B cell (primary cell): ENCODE measurements around the gene ATF7IP2. TPM values are rescaled to one million over a fixed set of nuclear protein-coding genes. Genes with fewer than 3 reads are reported as not detected.

Experiments
- ATAC-seq: fragments of 200-7000 bp; cut with Tn5 transposase; one replicate; pipeline ENCODE4 v1.10.0; 2021; ENCODE audit warnings: low read depth, mild to moderate bottlenecking, moderate number of reproducible peaks, moderate library complexity
- CTCF ChIA-PET: fragments of 350-600 bp; sonication (Branson Sonifier 250); formaldehyde crosslinking; loops from one replicate; lab custom pipeline; 2021; ENCODE audit warnings: antibody characterized with exemption, inconsistent platforms; lab: Charles Lee
- POLR2A ChIA-PET: fragments of 350-600 bp; sonication (Branson Sonifier 250); formaldehyde crosslinking; loops from one replicate; lab custom pipeline; 2021; ENCODE audit warnings: antibody characterized with exemption; lab: Charles Lee
- DNase-seq: peaks from one replicate; pipeline ENCODE4 v3.0.0; 2013
- H2AFZ ChIP-seq: 2 replicates; pipeline ENCODE4 v1.6.1; 2012; ENCODE audit warnings: mild to moderate bottlenecking, low read depth, low read length; ENCODE audit not compliant: insufficient read depth, poor library complexity, severe bottlenecking
- H3K27ac ChIP-seq, 2 donors: 1 replicate in 1 of 2; 2 replicates in 1 of 2; pipeline ENCODE4 v1.5.1; 2012 to 2013; ENCODE audit warnings: low read length in 2 of 2, mild to moderate bottlenecking in 2 of 2, moderate library complexity in 1 of 2
- H3K27me3 ChIP-seq, 4 experiments: fragments of 200-600 bp in 1 of 4; sonication (generic) in 1 of 4; replicated peaks in 1 of 4; 1 replicate in 2 of 4; 2 replicates in 2 of 4; pipeline versions ENCODE4 v1.6.1 to v1.7.0; 2013 to 2016; ENCODE audit warnings: low read length in 3 of 4, mild to moderate bottlenecking in 2 of 4, mixed read lengths in 1 of 4, moderate library complexity in 1 of 4; ENCODE audit not compliant: insufficient read depth in 4 of 4, control insufficient read depth in 3 of 4; ENCODE audit errors: control extremely low read depth in 1 of 4
- H3K36me3 ChIP-seq, 2 experiments: replicated peaks in 1 of 2; 1 replicate in 1 of 2; 2 replicates in 1 of 2; pipeline versions ENCODE4 v1.6.1 to v1.7.1; 2013; ENCODE audit warnings: low read length in 1 of 2; ENCODE audit not compliant: insufficient read depth in 2 of 2, control insufficient read depth in 1 of 2; ENCODE audit errors: control extremely low read depth in 1 of 2, extremely low read depth in 1 of 2
- H3K4me1 ChIP-seq, 2 donors: fragments of 200-600 bp in 1 of 2; sonication (generic) in 1 of 2; 1 replicate in 1 of 2; 2 replicates in 1 of 2; pipeline versions ENCODE4 v1.5.1 to v1.6.1; 2013 to 2017; ENCODE audit warnings: low read length in 2 of 2; ENCODE audit not compliant: control insufficient read depth in 2 of 2, insufficient read depth in 2 of 2
- H3K4me2 ChIP-seq: replicated peaks from 2 replicates; pipeline ENCODE3; 2012; ENCODE audit warnings: mild to moderate bottlenecking, low read depth, low read length; ENCODE audit not compliant: poor library complexity, severe bottlenecking
- H3K4me3 ChIP-seq, 5 experiments: fragments of 200-600 bp in 1 of 5; sonication (generic) in 1 of 5; 1 replicate in 3 of 5; 2 replicates in 2 of 5; pipeline versions ENCODE4 v1.5.1 to v1.7.0; 2011 to 2016; ENCODE audit warnings: low read length in 4 of 5, mild to moderate bottlenecking in 4 of 5, low read depth in 2 of 5, control low read depth in 1 of 5, moderate library complexity in 1 of 5; ENCODE audit not compliant: insufficient read depth in 1 of 5; ENCODE audit errors: control extremely low read depth in 1 of 5, extremely low read depth in 1 of 5
- H3K79me2 ChIP-seq: fragments of 200-600 bp; sonication (generic); one replicate; pipeline ENCODE4 v1.6.0; 2016; ENCODE audit warnings: low read length; ENCODE audit not compliant: control insufficient read depth, insufficient read depth
- H3K9ac ChIP-seq: fragments of 200-600 bp; sonication (generic); 2 replicates; pipeline ENCODE4 v1.6.1; 2017; ENCODE audit warnings: mild to moderate bottlenecking, low read length, moderate library complexity
- H3K9me3 ChIP-seq, 3 donors: one replicate each; pipeline versions ENCODE4 v1.6.1 to v1.7.1; 2013; ENCODE audit warnings: low read length in 2 of 3; ENCODE audit not compliant: control insufficient read depth in 2 of 3, insufficient read depth in 1 of 3; ENCODE audit errors: control extremely low read depth in 1 of 3
- H4K20me1 ChIP-seq: 2 replicates; pipeline ENCODE4 v1.6.0; 2012; ENCODE audit warnings: mild to moderate bottlenecking, low read length; ENCODE audit not compliant: insufficient read depth, control insufficient read depth, poor library complexity, severe bottlenecking
- H3K27ac Mint-ChIP-seq: one replicate; pipeline ENCODE4 v1.8.0; 2021; ENCODE audit warnings: mixed read lengths
- H3K27me3 Mint-ChIP-seq: one replicate; pipeline ENCODE4 v1.8.0; 2021; ENCODE audit warnings: mixed read lengths
- H3K4me1 Mint-ChIP-seq: one replicate; pipeline ENCODE4 v1.8.0; 2021; ENCODE audit warnings: mixed read lengths
- H3K4me3 Mint-ChIP-seq: one replicate; pipeline ENCODE4 v1.8.0; 2021; ENCODE audit warnings: mixed read lengths
- H3K9me3 Mint-ChIP-seq: one replicate; pipeline ENCODE4 v1.8.0; 2022; ENCODE audit warnings: mixed read lengths; ENCODE audit not compliant: insufficient read depth
- CTCF ChIP-seq: fragments of 200-600 bp; IDR thresholded peaks from one replicate; pipeline ENCODE4 v1.8.0; 2022; ENCODE audit warnings: antibody characterized with exemption, mild to moderate bottlenecking
- EZH2 ChIP-seq: IDR thresholded peaks from 2 replicates; pipeline ENCODE4 v1.6.1; 2012; ENCODE audit warnings: borderline replicate concordance, low read depth, mild to moderate bottlenecking, moderate library complexity, low read length; ENCODE audit not compliant: insufficient read depth, poor library complexity, severe bottlenecking
- WGBS: methylation state at CpG from one replicate; pipeline ENCODE4 v1.1.5; 2013; ENCODE audit warnings: missing lambda C conversion rate; ENCODE audit not compliant: insufficient coverage; 5-methylcytosine and 5-hydroxymethylcytosine counted together
- intact Hi-C: fragments of 100-400 bp; cut with micrococcal nuclease; formaldehyde crosslinking; loops from one replicate; pipeline ENCODE4 v1.10.0; 2022
- polyA plus RNA-seq: library from polyadenylated mRNA; depleted of rRNA; stranded (reverse); fragments of >200 nt; gene quantifications from 2 replicates; pipeline ENCODE4 v1.2.3, GENCODE V29; 2012
- total RNA-seq, 2 donors: library from RNA; stranded (reverse); fragments of 120-200 nt in 1 of 2; gene quantifications; 1 replicate in 1 of 2; 2 replicates in 1 of 2; pipeline versions ENCODE4 v1.2.3 to v1.2.4, GENCODE V29; 2013 to 2022

Gene ATF7IP2
- total and polyA plus RNA-seq, 2 donors (not counting 1 experiment from before 2014, with no cell fraction given): 67.5 to 105 TPM

- ATAC-seq: no peak
- Histone ChIP-seq H3K9me3 (peaks cover 2 to 36% (median 17%) of the 10 kb centered on the region in 3 donors), H3K4me2 (no peak overlapping the region), H3K4me3 (no peak overlapping the region), H2AFZ (peak overlapping the region; percentile 48), H4K20me1 (no peaks in the 10 kb centered on the region), H3K9ac (no peak overlapping the region), H3K4me1 (peaks cover 7% of the 10 kb centered on the region in 2 donors), H3K79me2 (no peaks in the 10 kb centered on the region), H3K36me3 (peaks cover 3 to 19% of the 10 kb centered on the region in 2 experiments), H3K27ac (no peak overlapping the region), H3K27me3 (no peaks in the 10 kb centered on the region)
- H3K4me1 Mint-ChIP-seq: peaks cover 10% of the 10 kb centered on the region
- intact Hi-C loops: no loop called here
- peak overlapping the region; percentile 51 for H3K27ac Mint-ChIP-seq
- H3K4me3 Mint-ChIP-seq: no peak overlapping the region
- ChIA-PET CTCF (interaction anchor here (1.0 kb wide), 1 partner anchor 227 kb away, joined by 4 read pairs; no protein-coding TSS in a partner anchor), POLR2A (interaction anchor here (1.0 kb wide), 1 partner anchor 22 kb away, joined by 3 read pairs; no protein-coding TSS in a partner anchor)
- WGBS: 100% methylated on average over 4 of the region's 4 CpGs
- H3K9me3 Mint-ChIP-seq: peaks cover 4% of the 10 kb centered on the region
- no peak for TF ChIP-seq CTCF
- TF ChIP-seq EZH2: no peak
- DNase-seq: no peak
- H3K27me3 Mint-ChIP-seq: no peaks in the 10 kb centered on the region
These were observed 99.3 kb downstream of the ATF7IP2 start for GRCh38 chr16:10485159-10485558.

DNA sequence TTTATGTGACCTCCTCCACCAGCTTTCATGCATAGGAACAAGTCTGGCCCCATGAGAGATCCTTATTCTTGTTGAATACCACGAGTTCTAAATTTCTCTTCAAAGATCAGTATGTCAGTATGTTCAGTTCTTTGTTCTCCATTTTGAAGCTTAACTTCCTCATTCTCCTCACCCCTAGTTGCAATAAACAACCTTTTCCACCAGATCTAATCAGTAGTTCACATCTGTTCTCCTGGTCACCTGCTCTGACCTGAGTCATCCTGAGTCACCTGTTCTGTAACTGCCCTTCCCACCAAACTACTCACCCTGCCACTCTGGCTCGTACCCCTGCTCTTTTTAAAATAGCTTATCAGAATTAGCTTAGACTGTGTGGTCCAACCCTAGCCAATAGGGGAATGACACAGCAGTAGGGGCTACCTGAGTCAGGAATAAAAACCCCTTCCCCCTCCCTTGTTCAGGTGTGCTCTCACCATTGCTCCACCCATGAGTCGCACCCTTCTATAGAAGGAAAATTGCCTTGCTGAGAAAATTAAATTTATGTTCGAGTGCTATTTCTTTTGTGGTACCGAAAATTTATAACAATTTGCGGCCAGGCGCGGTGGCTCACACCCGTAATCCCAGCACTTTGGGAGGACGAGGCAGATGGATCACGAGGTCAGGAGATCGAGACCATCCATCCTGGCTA, 100.0 kb downstream of the ATF7IP2 start:
- WGBS: 89% methylated on average over 10 of the region's 12 CpGs
- Mint-ChIP-seq H3K27me3 (no peaks in the 10 kb centered on the region), H3K27ac (peak overlapping the region; percentile 51), H3K9me3 (peaks cover 4% of the 10 kb centered on the region), H3K4me3 (no peak overlapping the region), H3K4me1 (peaks cover 10% of the 10 kb centered on the region)
- H3K27me3 ChIP-seq: no peaks in the 10 kb centered on the region
- peak overlapping the region; percentile 48 for H2AFZ ChIP-seq
- intact Hi-C loops: no loop called here
- peaks cover 2 to 36% (median 17%) of the 10 kb centered on the region in 3 donors for H3K9me3 ChIP-seq
- H3K9ac ChIP-seq: no peak overlapping the region
- ATAC-seq (peak; percentile 41), DNase-seq (peak; percentile 20)
- ChIA-PET POLR2A (no interaction called here), CTCF (interaction anchor here (1.0 kb wide), 1 partner anchor 228 kb away, joined by 4 read pairs; no protein-coding TSS in a partner anchor)
- no peaks in the 10 kb centered on the region for H4K20me1 ChIP-seq
- no peak overlapping the region for H3K4me3 ChIP-seq
- no peaks in the 10 kb centered on the region for H3K79me2 ChIP-seq
- no peak overlapping the region for H3K4me2 ChIP-seq
- no peak overlapping the region for H3K27ac ChIP-seq
- peaks cover 7% of the 10 kb centered on the region in 2 donors for H3K4me1 ChIP-seq
- TF ChIP-seq EZH2: no peak
- H3K36me3 ChIP-seq: peaks cover 3 to 17% of the 10 kb centered on the region in 2 experiments
